ENCODE results near the gene ADGRD2.

The ADGRD2 gene

DNA sequence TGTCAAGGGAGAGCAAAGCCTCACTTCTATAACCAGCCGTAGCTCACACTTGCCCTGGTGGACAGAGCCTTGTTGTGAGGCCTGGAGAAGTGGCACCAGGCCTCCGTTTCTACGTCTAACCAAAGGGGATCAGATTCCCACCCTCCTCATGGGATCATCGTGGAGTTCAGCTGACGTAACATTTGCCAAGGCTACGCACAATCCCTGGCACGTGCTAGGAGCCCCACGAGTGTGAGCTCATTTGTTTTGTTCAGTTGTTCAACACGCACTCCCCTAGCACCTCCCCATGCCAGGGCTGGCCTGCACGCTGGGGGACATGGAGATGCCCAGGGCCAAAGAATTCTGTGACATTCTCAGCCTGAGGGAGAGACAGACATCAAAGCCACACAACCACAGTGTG lies 23.1 kb downstream of the ADGRD2 start:
- no peak overlapping the region for H3K4me3 ChIP-seq (ENCODE audit: low read length)
- no peak for TF ChIP-seq ZNF274 (IDR thresholded peaks at IDR 0.05; ENCODE audit: low read depth, low read length)

DNA sequence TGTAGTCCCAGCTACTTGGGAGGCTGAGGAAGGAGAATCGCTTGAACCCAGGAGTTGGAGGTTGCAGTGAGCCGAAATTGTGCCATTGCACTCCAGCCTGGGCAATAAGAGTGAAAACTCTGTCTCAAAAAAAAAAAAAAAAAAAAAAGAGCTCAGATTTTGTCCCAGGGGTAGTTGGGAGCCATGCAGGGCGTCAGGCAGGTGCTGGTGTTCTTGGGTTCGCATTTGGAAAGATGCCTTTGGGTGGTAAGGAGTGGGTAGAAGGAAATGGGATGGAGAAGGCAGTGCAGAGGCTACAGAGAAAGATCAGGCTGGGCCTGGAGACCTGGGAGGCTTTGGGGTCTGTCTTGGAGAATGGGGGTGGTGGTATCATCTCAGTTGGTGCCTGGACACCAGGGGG lies 23.9 kb downstream of the ADGRD2 start:
- no peak overlapping the region for H3K4me3 ChIP-seq (ENCODE audit: low read length)
- no peak for TF ChIP-seq ZNF274 (IDR thresholded peaks at IDR 0.05; ENCODE audit: low read depth, low read length)

DNA sequence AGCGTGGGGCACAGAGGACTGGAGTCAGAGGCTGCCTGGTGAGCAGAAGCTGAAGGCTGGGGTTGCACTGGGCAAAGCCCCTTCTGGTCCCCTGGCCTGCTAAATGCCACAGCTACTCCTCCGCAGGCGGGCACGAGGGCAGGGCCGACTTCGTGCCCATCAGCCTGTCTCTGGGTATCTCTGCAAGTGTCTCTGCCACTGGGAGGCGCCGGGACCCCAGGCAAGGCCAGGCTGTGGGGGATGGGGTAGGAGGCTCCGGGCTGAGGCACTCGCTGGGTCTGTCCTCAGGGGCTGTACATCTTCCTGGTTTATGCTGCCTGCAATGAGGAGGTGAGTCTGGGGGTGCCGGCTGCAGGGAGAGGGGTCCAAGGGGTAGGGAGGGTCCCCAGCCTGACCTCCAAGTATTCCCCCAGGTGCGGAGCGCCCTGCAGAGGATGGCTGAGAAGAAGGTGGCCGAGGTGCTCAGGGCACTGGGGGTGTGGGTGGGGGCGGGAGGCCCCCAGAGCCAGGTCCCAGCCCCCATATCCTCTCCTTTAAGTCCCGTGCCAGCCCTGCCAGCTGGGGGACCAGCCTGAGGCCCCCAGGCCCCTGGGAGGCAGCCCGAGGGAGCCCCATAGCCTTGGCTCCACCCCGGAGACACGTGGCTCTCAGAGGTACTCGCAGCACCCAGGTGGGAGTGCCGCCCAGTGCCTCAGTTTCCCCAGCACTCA lies 25.1 kb downstream of the ADGRD2 start:
- no peak for TF ChIP-seq ZNF274 (IDR thresholded peaks at IDR 0.05; ENCODE audit: low read depth, low read length)
- H3K4me3 ChIP-seq (ENCODE audit: low read length): no peak overlapping the region

DNA sequence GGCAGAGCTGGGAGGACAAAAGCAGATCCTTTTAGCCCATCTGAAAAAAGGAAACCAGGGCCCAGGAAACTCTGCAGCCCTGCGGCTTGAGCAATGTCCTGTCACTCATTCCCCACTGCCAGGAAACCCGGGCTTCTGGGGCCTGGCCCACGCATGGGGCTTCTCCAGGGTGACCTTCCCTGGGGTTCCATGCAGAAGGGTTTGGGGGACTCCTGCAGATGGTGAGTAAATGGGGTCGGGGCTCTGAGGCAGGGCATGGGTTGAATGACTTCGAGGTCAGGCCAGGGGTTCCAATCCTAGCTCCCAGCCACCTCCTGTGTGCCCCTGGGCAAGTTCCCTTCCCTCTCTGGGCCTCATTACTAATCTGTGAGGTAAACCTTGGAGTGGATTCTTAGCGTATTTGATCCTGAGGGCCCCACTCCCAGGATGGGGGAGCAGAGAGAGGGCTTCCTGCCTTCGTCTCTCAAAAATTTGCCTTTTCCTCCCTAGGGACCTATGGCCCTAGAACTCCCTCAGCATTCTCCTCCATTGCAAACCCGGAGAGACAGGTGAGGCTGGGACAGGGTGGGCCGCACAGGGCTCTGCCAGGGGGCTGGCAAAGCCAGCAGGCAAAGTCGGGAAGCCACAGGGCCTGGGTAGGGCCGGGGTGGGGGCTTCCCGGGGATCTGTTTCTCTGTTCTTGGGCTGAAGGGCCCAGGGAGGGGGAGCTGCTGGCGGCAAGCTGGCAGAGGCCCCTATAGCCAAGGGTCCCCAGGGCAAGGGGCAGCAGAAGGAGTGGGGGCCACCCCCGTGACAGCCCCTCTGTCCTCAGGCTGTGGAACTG lies 25.8 kb downstream of the ADGRD2 start:
- no peak overlapping the region for H3K4me3 ChIP-seq (ENCODE audit: low read length)

DNA sequence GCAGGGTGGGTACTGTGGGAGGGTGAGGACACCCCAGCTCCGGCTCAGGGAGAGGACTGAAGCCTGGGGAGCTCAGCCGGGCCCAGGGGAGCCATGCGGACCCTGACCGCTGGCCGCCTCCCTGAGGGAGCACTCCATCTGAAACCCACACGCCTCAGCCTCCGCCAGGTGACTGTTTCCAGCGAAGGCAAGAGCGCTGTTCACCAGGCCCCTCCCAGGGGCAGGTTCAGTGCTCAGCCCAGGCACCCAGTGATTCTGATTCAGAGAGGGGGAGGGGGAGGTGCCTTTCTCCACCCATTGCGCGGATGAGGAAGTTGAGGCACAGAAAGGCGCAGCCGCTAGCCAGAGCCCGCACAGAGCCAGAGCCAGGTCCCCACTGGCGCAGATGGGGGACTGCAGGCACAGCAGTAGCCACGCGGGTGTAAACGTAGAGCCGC lies 27.0 kb downstream of the ADGRD2 start:
- no peak for TF ChIP-seq ZNF274 (IDR thresholded peaks at IDR 0.05; ENCODE audit: low read depth, low read length)
- no peak overlapping the region for H3K4me3 ChIP-seq (ENCODE audit: low read length)

More for the DNA sequence above, 25.8 kb downstream of the ADGRD2 start:
- TF ChIP-seq ZNF274 (IDR thresholded peaks at IDR 0.05; ENCODE audit: low read depth, low read length): no peak

DNA sequence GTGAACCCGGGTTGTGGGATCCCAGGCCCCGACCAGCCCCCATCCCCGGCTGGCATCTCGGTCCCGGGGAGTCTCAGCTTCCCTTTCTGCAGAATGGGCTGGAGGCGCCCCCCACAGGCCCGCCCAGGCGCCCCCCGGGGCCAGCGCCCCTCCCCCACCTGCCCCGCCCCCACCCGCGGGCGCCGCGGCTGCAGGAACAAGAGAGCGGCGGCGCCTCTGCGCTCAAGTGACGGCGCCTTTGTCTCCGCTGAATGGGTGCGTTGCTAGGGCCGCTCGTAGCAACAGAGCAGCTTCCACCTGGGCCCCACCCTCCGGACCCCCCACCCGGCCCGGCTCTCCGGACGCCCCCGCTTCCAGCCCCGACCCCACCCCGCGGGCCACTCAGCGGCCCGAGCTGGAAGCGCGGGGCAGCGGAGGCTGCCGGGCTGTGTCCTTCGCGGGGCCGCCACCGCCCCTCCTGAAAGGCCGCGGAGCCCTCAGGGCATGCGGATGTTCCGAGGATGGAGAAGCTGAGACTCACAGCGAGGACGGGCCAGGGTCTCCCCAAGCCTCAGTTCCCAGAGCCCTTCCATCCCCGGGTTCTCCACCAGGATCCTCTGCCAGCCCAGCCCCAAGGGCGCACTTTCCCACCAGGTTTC lies 27.5 kb downstream of the ADGRD2 start:
- H3K4me3 ChIP-seq (ENCODE audit: low read length): no peak overlapping the region
- TF ChIP-seq ZNF274 (IDR thresholded peaks at IDR 0.05; ENCODE audit: low read depth, low read length): no peak

DNA sequence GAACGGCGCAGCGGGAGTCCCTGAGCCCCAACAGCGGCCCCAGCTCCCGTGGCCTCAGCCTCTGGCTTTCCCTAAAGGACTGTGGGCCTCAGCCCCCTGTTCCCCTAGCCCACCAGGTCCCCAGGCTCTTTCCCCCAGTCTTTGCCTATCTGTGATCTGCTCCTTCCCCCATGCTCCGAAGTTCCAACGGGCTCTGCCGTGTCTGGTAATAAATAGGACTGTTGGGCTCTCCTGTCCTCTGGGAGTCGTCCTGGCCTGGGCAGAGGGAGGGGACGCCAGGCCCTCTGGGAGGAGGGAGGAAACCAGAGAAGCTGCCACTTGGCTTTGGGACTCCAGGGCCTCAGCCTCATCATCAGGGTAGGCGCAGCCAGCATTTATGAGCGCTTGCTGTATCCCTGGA lies 28.1 kb downstream of the ADGRD2 start:
- no peak for TF ChIP-seq ZNF274 (IDR thresholded peaks at IDR 0.05; ENCODE audit: low read depth, low read length)
- H3K4me3 ChIP-seq (ENCODE audit: low read length): no peak overlapping the region

DNA sequence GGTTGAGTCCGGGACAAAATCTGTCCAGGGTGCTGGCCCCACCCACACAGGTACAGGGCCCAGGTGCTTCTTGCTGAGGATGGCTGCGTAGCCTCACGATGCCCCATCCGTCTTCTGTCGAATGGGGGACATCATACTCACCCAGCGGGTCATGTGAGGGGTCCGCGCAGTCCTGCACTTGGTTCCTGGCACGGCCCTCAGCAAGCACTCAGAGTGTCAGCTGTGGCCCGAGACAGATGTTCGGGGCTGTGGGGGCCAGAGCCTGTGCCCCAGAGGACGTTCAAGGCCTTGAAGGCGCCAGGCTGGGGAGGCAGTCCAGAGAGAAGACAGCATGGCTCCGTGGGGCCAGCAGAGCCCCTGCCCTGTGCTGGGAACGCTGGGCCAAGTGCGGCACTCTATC lies 29.1 kb downstream of the ADGRD2 start:
- no peak overlapping the region for H3K4me3 ChIP-seq (ENCODE audit: low read length)
- TF ChIP-seq ZNF274 (IDR thresholded peaks at IDR 0.05; ENCODE audit: low read depth, low read length): no peak

DNA sequence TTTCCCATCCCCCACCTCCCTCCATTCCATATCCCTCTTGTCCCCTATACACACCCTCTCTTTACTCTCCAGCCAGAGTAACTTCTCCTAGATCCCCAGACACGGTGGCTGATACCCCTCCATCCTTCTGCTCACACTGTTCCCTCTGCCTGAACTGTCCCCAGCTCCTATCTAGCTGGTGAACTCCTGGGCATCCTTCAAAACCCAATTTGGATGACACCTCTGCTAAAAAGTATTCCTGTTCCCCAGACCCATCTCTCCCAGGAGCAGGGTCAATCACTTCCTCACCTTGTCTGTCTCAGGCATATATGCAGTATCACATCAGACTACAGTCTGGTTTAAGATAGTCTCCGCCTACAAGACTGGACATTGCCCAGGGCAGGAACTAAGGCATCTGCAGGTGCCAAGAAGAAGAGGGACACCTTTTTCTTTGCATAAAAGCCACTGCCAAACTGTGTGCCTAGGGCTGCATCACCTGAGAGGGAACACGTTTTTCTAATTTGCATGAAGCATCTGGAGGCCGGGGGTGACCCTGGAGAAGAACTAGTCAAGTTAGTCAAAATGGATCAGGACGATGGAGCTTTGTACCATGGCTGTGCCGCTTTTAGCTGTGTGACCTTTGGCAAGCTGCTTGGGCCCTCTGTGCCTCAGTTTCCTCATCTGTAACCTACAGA lies 29.8 kb downstream of the ADGRD2 start:
- TF ChIP-seq ZNF274 (IDR thresholded peaks at IDR 0.05; ENCODE audit: low read depth, low read length): no peak
- H3K4me3 ChIP-seq (ENCODE audit: low read length): no peak overlapping the region

DNA sequence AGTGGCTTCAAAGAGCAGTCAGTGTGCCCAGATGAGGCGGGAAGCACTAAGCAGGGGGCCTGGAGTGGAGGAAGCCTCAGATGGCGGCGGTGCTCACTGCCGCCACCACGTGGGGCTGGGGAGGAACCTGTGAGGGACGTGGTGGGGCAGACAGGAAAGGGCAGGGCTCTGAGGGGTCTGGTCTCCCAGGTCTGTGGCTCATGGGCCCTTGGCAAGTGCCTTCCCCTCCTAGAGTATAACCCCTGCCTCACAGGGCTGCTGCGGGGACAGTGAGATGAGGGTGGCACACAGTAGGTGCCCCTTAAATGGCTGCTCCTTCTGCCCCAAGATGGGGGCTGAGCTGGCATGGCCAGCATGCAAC lies 30.4 kb downstream of the ADGRD2 start:
- H3K4me3 ChIP-seq (ENCODE audit: low read length): no peak overlapping the region
- TF ChIP-seq ZNF274 (IDR thresholded peaks at IDR 0.05; ENCODE audit: low read depth, low read length): no peak

DNA sequence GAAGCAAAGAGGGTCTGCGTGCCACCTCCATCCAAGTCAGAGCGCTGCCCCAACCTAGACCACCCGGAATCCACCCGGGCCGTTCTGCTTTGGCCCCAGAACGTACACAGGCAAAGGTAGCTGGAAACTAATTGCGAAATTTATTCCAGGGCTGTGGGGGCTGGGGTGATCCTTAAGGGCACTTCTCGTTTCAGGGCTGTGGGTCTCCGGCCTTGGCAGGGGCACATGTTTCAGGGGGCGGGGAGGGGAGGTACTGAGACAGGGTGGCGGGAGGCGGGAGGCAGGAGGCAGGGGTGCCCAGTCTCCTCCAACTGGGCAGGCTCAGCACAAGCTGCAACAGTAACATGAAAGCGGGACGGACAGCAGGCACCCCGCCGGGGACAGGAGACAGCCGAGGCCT lies 30.9 kb downstream of the ADGRD2 start:
- H3K4me3 ChIP-seq (ENCODE audit: low read length): no peak overlapping the region
- no peak for TF ChIP-seq ZNF274 (IDR thresholded peaks at IDR 0.05; ENCODE audit: low read depth, low read length)

DNA sequence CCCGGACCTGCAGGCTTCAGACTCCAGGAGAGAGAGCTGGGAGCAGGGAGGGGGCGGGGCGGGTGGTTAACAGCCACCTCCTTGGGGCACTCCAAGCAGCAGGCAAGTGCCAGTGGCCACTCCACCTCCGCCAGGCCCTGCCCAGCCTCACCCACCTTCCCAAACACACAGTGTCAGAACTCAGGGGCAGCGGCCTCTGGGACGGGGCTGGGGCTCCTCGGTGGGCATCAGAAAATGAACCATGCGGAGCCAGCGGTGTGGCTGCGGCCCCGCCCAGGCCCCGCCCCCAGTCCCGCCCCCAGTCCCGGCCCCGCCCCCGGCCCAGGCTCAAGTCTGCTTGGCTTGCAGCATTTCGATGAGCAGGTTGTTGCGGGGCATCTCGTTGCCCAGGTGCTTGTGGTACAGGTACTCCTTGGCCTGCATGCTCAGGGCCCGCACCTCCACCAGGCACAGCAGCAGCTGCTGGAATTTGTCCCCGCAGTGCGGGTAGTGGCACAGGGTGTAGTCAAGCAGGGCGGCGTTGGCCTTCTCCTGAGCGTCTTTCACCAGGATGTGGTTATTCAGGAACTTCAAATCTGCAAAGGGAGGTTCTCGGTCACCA lies 32.3 kb downstream of the ADGRD2 start:
- H3K4me3 ChIP-seq (ENCODE audit: low read length): no peak overlapping the region
- no peak for TF ChIP-seq ZNF274 (IDR thresholded peaks at IDR 0.05; ENCODE audit: low read depth, low read length)

DNA sequence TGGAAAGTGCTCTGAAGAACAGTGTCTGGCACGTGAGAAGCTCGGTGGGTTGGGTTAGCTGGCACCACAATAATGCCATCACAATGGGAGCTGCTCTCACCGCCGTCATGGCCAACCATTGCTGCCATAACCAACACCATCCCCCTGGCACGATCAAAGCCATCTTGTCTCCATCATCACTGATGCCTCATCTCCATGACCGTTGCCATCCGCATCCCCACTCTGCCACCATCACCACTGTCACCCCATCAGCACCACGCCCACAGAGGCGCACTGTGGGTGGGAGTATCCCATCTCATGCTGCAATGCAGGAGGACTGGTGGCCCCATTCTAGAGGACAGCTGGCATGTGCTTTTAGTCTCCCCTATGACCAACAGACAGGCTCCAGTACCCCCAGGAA lies 33.2 kb downstream of the ADGRD2 start:
- no peak for TF ChIP-seq ZNF274 (IDR thresholded peaks at IDR 0.05; ENCODE audit: low read depth, low read length)
- no peak overlapping the region for H3K4me3 ChIP-seq (ENCODE audit: low read length)

DNA sequence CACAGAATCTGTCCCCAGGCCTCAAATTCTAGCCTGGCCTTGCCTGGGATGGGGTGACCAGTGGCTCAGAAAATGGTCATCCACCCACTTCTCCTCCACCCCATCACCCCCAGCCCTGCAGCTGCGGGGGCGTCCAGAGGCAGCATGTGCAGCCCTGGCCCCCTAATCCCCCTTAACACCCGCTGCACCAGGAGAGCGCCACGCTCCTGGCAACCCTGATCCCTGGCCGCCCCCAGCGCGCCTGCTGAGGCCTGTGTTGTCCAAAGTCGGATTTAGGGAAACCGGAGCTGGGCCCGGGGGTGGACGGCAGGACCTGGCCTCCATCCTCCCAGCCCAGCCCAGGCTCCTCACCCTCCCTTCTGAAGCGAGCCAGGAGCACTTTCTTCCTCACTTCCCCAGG lies 35.0 kb downstream of the ADGRD2 start:
- H3K4me3 ChIP-seq (ENCODE audit: low read length): no peak overlapping the region
- no peak for TF ChIP-seq ZNF274 (IDR thresholded peaks at IDR 0.05; ENCODE audit: low read depth, low read length)
